ENCODE results near the gene PADI3. TPM values are rescaled to one million over a fixed set of nuclear protein-coding genes. Genes with fewer than 3 reads are reported as not detected.

PADI3 gene
- total RNA-seq, 1 experiment from 2014 or later: 0.61 TPM

GRCh38 chr1:17200246-17200645, 48.7 kb upstream of the PADI3 start (continued):
- no peak for TF ChIP-seq ZNF281 (CRISPR knock-in tag; IDR thresholded peaks at IDR 0.05)
- TF ChIP-seq HMGA2 (CRISPR knock-in tag; IDR thresholded peaks at IDR 0.05): no peak
- TF ChIP-seq ATF3 (CRISPR knock-in tag; conservative IDR thresholded peaks at IDR 0.05): no peak
- TF ChIP-seq AR (CRISPR knock-in tag; IDR thresholded peaks at IDR 0.05): no peak
- no peak for TF ChIP-seq MAX (CRISPR knock-in tag; IDR thresholded peaks at IDR 0.05)
- no peak for TF ChIP-seq ZNF232 (CRISPR knock-in tag; IDR thresholded peaks at IDR 0.05)
- no peak for TF ChIP-seq PRRX2 (CRISPR knock-in tag; IDR thresholded peaks at IDR 0.05)

- ATAC-seq: no peak
- TF ChIP-seq NR3C1 (CRISPR knock-in tag; conservative IDR thresholded peaks at IDR 0.05; ENCODE audit: low read depth) (no peak), JUN (CRISPR knock-in tag; IDR thresholded peaks at IDR 0.05) (no peak), ARID4B (CRISPR knock-in tag; IDR thresholded peaks at IDR 0.05; ENCODE audit: borderline replicate concordance) (no peak), GABPB1 (CRISPR knock-in tag; IDR thresholded peaks at IDR 0.05) (no peak), ESRRA (CRISPR knock-in tag; IDR thresholded peaks at IDR 0.05; ENCODE audit: borderline replicate concordance) (no peak), ZMAT4 (CRISPR knock-in tag; IDR thresholded peaks at IDR 0.05) (no peak), RORB (CRISPR knock-in tag; IDR thresholded peaks at IDR 0.05) (no peak), USF1 (CRISPR knock-in tag; IDR thresholded peaks at IDR 0.05) (no peak), ZNF423 (CRISPR knock-in tag; IDR thresholded peaks at IDR 0.05) (no peak), PRRX2 (CRISPR knock-in tag; IDR thresholded peaks at IDR 0.05) (no peak), IRF1 (CRISPR knock-in tag; IDR thresholded peaks at IDR 0.05) (no peak), JAZF1 (CRISPR knock-in tag; IDR thresholded peaks at IDR 0.05) (no peak), E2F5 (CRISPR knock-in tag; IDR thresholded peaks at IDR 0.05) (no peak), ZNF281 (CRISPR knock-in tag; IDR thresholded peaks at IDR 0.05) (no peak), FOXJ3 (CRISPR knock-in tag; IDR thresholded peaks at IDR 0.05; ENCODE audit: borderline replicate concordance) (no peak)
- POLR2A ChIA-PET: interaction anchor here (1.2 kb wide), 1 partner anchor 15 kb away, joined by 3 read pairs; no protein-coding TSS in a partner anchor
Observed at GRCh38 chr1:17200756-17201155, 48.1 kb upstream of the PADI3 start.

More at GRCh38 chr1:17200756-17201155, 48.1 kb upstream of the PADI3 start:
- Mint-ChIP-seq H3K27ac (no peak overlapping the region), H3K27me3 (ENCODE audit: low read depth) (peaks cover 2% of the 10 kb centered on the region; the same call in 1 of the 2 replicates), H3K4me1 (peaks cover 13% of the 10 kb centered on the region), H3K36me3 (no peaks in the 10 kb centered on the region), H3K4me3 (no peak overlapping the region), H3K9me3 (no peaks in the 10 kb centered on the region)
- DNase-seq (ENCODE audit: low spot score): peak; percentile 3
- CTCF ChIA-PET: no interaction called here

Data from WTC11 (cell line).